Smooth muscle cell (in vitro differentiated cells): ENCODE data around the gene RARS1. TPM values are rescaled to one million over a fixed set of nuclear protein-coding genes. Genes with fewer than 3 reads are reported as not detected.

Experiments
- DNase-seq: peaks from one replicate; lab custom pipeline; 2025; ENCODE audit not compliant: unreplicated experiment; lab: John Stamatoyannopoulos, UW
- H2AFZ ChIP-seq: fragments of 200-600 bp; sonication (generic); 2 replicates; pipeline ENCODE4 v1.6.0; 2016; ENCODE audit warnings: antibody characterized with exemption, low read depth, mild to moderate bottlenecking
- H3F3A ChIP-seq: fragments of 200-600 bp; sonication (generic); 2 replicates; pipeline ENCODE4 v1.6.0; 2017; ENCODE audit warnings: antibody characterized with exemption, low read depth
- H3K27ac ChIP-seq: fragments of 200-600 bp; sonication (generic); 2 replicates; pipeline ENCODE4 v1.5.1; 2016; ENCODE audit warnings: low read depth, mild to moderate bottlenecking
- H3K27me3 ChIP-seq: fragments of 200-600 bp; sonication (generic); 2 replicates; pipeline ENCODE4 v1.6.1; 2016; ENCODE audit warnings: low read depth, mild to moderate bottlenecking
- H3K36me3 ChIP-seq: fragments of 200-600 bp; sonication (generic); 2 replicates; pipeline ENCODE4 v1.5.1; 2016; ENCODE audit warnings: low read depth
- H3K4me1 ChIP-seq: fragments of 200-600 bp; sonication (generic); 2 replicates; pipeline ENCODE4 v1.5.1; 2016; ENCODE audit warnings: low read depth
- H3K4me2 ChIP-seq: fragments of 200-600 bp; sonication (generic); 2 replicates; pipeline ENCODE4 v1.6.0; 2016; ENCODE audit warnings: mild to moderate bottlenecking
- H3K4me3 ChIP-seq: fragments of 200-600 bp; sonication (generic); 2 replicates; pipeline ENCODE4 v1.5.1; 2016; ENCODE audit warnings: mild to moderate bottlenecking
- H3K79me2 ChIP-seq: fragments of 200-600 bp; sonication (generic); 2 replicates; pipeline ENCODE4 v1.6.0; 2016; ENCODE audit warnings: low read depth, mild to moderate bottlenecking
- H3K9ac ChIP-seq: fragments of 200-600 bp; sonication (generic); 2 replicates; pipeline ENCODE4 v1.6.0; 2016; ENCODE audit warnings: low read depth
- H3K9me3 ChIP-seq: fragments of 200-600 bp; sonication (generic); replicated peaks from 2 replicates; pipeline ENCODE4 v1.5.1; 2016; ENCODE audit warnings: low read depth
- H4K20me1 ChIP-seq: fragments of 200-600 bp; sonication (generic); 2 replicates; pipeline ENCODE4 v1.6.0; 2016; ENCODE audit warnings: low read depth
- CTCF ChIP-seq: fragments of 200-600 bp; sonication (generic); IDR thresholded peaks from 2 replicates; pipeline ENCODE4 v1.5.1; 2017; ENCODE audit warnings: borderline replicate concordance, mild to moderate bottlenecking, antibody characterized with exemption; ENCODE audit not compliant: insufficient read depth, poor library complexity, severe bottlenecking
- WGBS: methylation state at CpG from one replicate; pipeline ENCODE4 v1.1.7; 2016; ENCODE audit warnings: low lambda C conversion rate; 5-methylcytosine and 5-hydroxymethylcytosine counted together
- polyA plus RNA-seq: library from polyadenylated mRNA; unstranded; fragments of >200 nt; fragmentation: Nextera tagmentation; extraction: Ambion mirVana; gene quantifications from 2 replicates; pipeline ENCODE4 v1.2.1, GENCODE V29; 2016
- total RNA-seq: library from RNA; depleted of rRNA; stranded (reverse); fragments of >200 nt; gene quantifications from 2 replicates; pipeline ENCODE4 v1.2.3, GENCODE V29; 2014

Gene RARS1
- total and polyA plus RNA-seq, 2 experiments from 2014 or later: 104 to 221 TPM

GRCh38 chr5:168443950-168444700, 42.1 kb upstream of the RARS1 start:
- Histone ChIP-seq H3K9ac (no peak overlapping the region), H2AFZ (no peak overlapping the region), H3K4me3 (no peak overlapping the region), H3K9me3 (no peaks in the 10 kb centered on the region), H3K79me2 (no peaks in the 10 kb centered on the region), H3K27me3 (no peaks in the 10 kb centered on the region), H3K4me2 (peak overlapping the region; percentile 17), H3K27ac (no peak overlapping the region), H4K20me1 (no peaks in the 10 kb centered on the region), H3F3A (peaks cover 7% of the 10 kb centered on the region), H3K36me3 (no peaks in the 10 kb centered on the region), H3K4me1 (no peaks in the 10 kb centered on the region)
- 61% methylated on average over 4 of the region's 4 CpGs for WGBS
- no peak for DNase-seq
- TF ChIP-seq CTCF: no peak

- no peaks in the 10 kb centered on the region for H3K27me3 ChIP-seq
- peaks cover 7% of the 10 kb centered on the region for H3F3A ChIP-seq
- H3K79me2 ChIP-seq: no peaks in the 10 kb centered on the region
These were observed 39.2 kb upstream of the RARS1 start for GRCh38 chr5:168446983-168447619.

GRCh38 chr5:168447808-168448207, 38.5 kb upstream of the RARS1 start:
- Histone ChIP-seq H3K9me3 (no peaks in the 10 kb centered on the region), H2AFZ (no peak overlapping the region), H3K36me3 (no peaks in the 10 kb centered on the region), H3K4me3 (no peak overlapping the region), H3K9ac (no peak overlapping the region), H3K79me2 (no peaks in the 10 kb centered on the region), H3K4me1 (no peaks in the 10 kb centered on the region), H3K27me3 (no peaks in the 10 kb centered on the region), H3K4me2 (no peak overlapping the region), H3K27ac (no peak overlapping the region), H3F3A (peaks cover 7% of the 10 kb centered on the region), H4K20me1 (no peaks in the 10 kb centered on the region)
- no peak for TF ChIP-seq CTCF
- WGBS: 83% methylated on average over 4 of the region's 4 CpGs
- no peak for DNase-seq

More at GRCh38 chr5:168446983-168447619, 39.2 kb upstream of the RARS1 start:
- H3K9ac ChIP-seq: no peak overlapping the region
- no peak overlapping the region for H3K4me3 ChIP-seq
- H2AFZ ChIP-seq: no peak overlapping the region
- TF ChIP-seq CTCF: no peak
- no peaks in the 10 kb centered on the region for H3K4me1 ChIP-seq
- no peak overlapping the region for H3K4me2 ChIP-seq
- no peaks in the 10 kb centered on the region for H4K20me1 ChIP-seq
- no peak for DNase-seq
- H3K36me3 ChIP-seq: no peaks in the 10 kb centered on the region
- H3K9me3 ChIP-seq: no peaks in the 10 kb centered on the region
- H3K27ac ChIP-seq: no peak overlapping the region
- 77% methylated on average over 10 of the region's 10 CpGs for WGBS

- no peak overlapping the region for H3K9ac ChIP-seq
- no peaks in the 10 kb centered on the region for H4K20me1 ChIP-seq
- H3K9me3 ChIP-seq: no peaks in the 10 kb centered on the region
- no peak overlapping the region for H2AFZ ChIP-seq
- no peaks in the 10 kb centered on the region for H3K4me1 ChIP-seq
- no peak for DNase-seq
- H3K4me3 ChIP-seq: no peak overlapping the region
- H3K36me3 ChIP-seq: no peaks in the 10 kb centered on the region
- no peaks in the 10 kb centered on the region for H3K79me2 ChIP-seq
- H3K4me2 ChIP-seq: no peak overlapping the region
- TF ChIP-seq CTCF: no peak
- 77% methylated on average over 2 of the region's 2 CpGs for WGBS
- H3K27ac ChIP-seq: no peak overlapping the region
- H3K27me3 ChIP-seq: no peaks in the 10 kb centered on the region
- H3F3A ChIP-seq: no peaks in the 10 kb centered on the region
These were observed 37.1 kb upstream of the RARS1 start for GRCh38 chr5:168449166-168449565.
